Endothelial cell of umbilical vein (primary cell): ENCODE results near the gene RUBCN. TPM values are rescaled to one million over a fixed set of nuclear protein-coding genes. Genes with fewer than 3 reads are reported as not detected.

ENCODE experiments used
- BruUV-seq: library from RNA; stranded (reverse); fragments of 400-500 nt; replicated peaks from 2 replicates; lab custom pipeline; 2021; lab: Mats Ljungman, UMichigan
- CTCF ChIA-PET: fragments of 300-600, 350-600 bp; sonication (Branson Sonifier 250); formaldehyde crosslinking; loops from one replicate; lab custom pipeline; 2021; ENCODE audit warnings: antibody characterized with exemption, inconsistent platforms; lab: Charles Lee
- POLR2A ChIA-PET: fragments of 300-600, 350-600 bp; sonication (Branson Sonifier 250); formaldehyde crosslinking; loops from one replicate; lab custom pipeline; 2021; ENCODE audit warnings: antibody characterized with exemption, inconsistent platforms; lab: Charles Lee
- DNase-seq: peaks from one replicate; pipeline ENCODE4 v3.0.0-alpha.2; 2011; ENCODE audit warnings: low read depth, low spot score
- FAIRE-seq: peaks from 2 replicates; lab custom pipeline; 2011; peaks lifted over from hg19 to GRCh38; lab: Jason Lieb, UNC
- H2AFZ ChIP-seq: 2 replicates; pipeline ENCODE4 v1.6.0; 2012; ENCODE audit warnings: low read depth, low read length, control low read depth, inconsistent platforms
- H3K27ac ChIP-seq: 2 replicates; pipeline ENCODE4 v1.5.1; 2011; ENCODE audit warnings: low read depth, mild to moderate bottlenecking, control low read depth, low read length, moderate library complexity; ENCODE audit not compliant: insufficient read depth
- H3K27me3 ChIP-seq, 2 experiments: 2 replicates each; pipeline versions ENCODE4 v1.6.0 to v1.6.1; 2011; ENCODE audit warnings: low read length in 2 of 2, mixed read lengths in 1 of 2; ENCODE audit not compliant: control insufficient read depth in 2 of 2, insufficient read depth in 2 of 2
- H3K36me3 ChIP-seq, 2 experiments: 2 replicates in 1 of 2; 3 replicates in 1 of 2; pipeline ENCODE4 v1.5.1; 2011; ENCODE audit warnings: low read length in 2 of 2, mild to moderate bottlenecking in 1 of 2, moderate library complexity in 1 of 2; ENCODE audit not compliant: control insufficient read depth in 2 of 2, insufficient read depth in 2 of 2; ENCODE audit errors: extremely low read depth in 1 of 2
- H3K4me1 ChIP-seq: 3 replicates; pipeline ENCODE4 v1.5.1; 2011; ENCODE audit warnings: mild to moderate bottlenecking, low read length; ENCODE audit not compliant: control insufficient read depth, insufficient read depth; ENCODE audit errors: extremely low read depth
- H3K4me2 ChIP-seq: 2 replicates; pipeline ENCODE4 v1.6.1; 2011; ENCODE audit warnings: low read length, control low read depth, mixed read lengths; ENCODE audit not compliant: insufficient read depth
- H3K4me3 ChIP-seq, 3 experiments: fragments of 200-600 bp in 1 of 3; sonication (generic), shearing (Covaris generic) in 1 of 3; replicated peaks in 1 of 3; 2 replicates each; pipeline ENCODE4 v1.5.1; 2011 to 2016; ENCODE audit warnings: control low read depth in 3 of 3, low read length in 3 of 3, mild to moderate bottlenecking in 2 of 3, inconsistent platforms in 1 of 3, low read depth in 1 of 3, moderate library complexity in 1 of 3; ENCODE audit not compliant: insufficient read depth in 1 of 3
- H3K79me2 ChIP-seq: 2 replicates; pipeline ENCODE4 v1.6.0; 2012; ENCODE audit warnings: low read length, inconsistent platforms; ENCODE audit not compliant: control insufficient read depth, insufficient read depth
- H3K9ac ChIP-seq: replicated peaks from 2 replicates; pipeline ENCODE3; 2011; ENCODE audit warnings: low read length, control low read depth; ENCODE audit not compliant: insufficient read depth; ENCODE audit errors: extremely low read depth
- H3K9me1 ChIP-seq: replicated peaks from 3 replicates; pipeline ENCODE4 v1.6.0; 2011; ENCODE audit warnings: mild to moderate bottlenecking, low read length; ENCODE audit not compliant: control insufficient read depth, insufficient read depth; ENCODE audit errors: extremely low read depth
- H3K9me3 ChIP-seq: replicated peaks from 2 replicates; pipeline ENCODE4 v1.5.1; 2012; ENCODE audit warnings: low read length, inconsistent platforms; ENCODE audit not compliant: control insufficient read depth, insufficient read depth
- H4K20me1 ChIP-seq: replicated peaks from 2 replicates; pipeline ENCODE3; 2011; ENCODE audit warnings: mild to moderate bottlenecking, low read length; ENCODE audit not compliant: control insufficient read depth, insufficient read depth; ENCODE audit errors: extremely low read depth
- CTCF ChIP-seq, 2 donors: IDR thresholded peaks; 1 replicate in 1 of 2; 2 replicates in 1 of 2; pipeline ENCODE4 v1.5.1; 2011; ENCODE audit warnings: low read length in 2 of 2, mild to moderate bottlenecking in 2 of 2, moderate library complexity in 2 of 2, control low read depth in 1 of 2, inconsistent platforms in 1 of 2, low read depth in 1 of 2; ENCODE audit not compliant: insufficient read depth in 1 of 2; ENCODE audit errors: extremely low read depth in 1 of 2
- FOS ChIP-seq: IDR thresholded peaks from 2 replicates; pipeline ENCODE4 v1.6.1; 2011; ENCODE audit warnings: mild to moderate bottlenecking, low read length, moderate library complexity, borderline replicate concordance; ENCODE audit not compliant: insufficient read depth
- MAX ChIP-seq: IDR thresholded peaks from 2 replicates; pipeline ENCODE4 v1.6.1; 2011; ENCODE audit not compliant: insufficient read depth, insufficient read length
- MYC ChIP-seq: IDR thresholded peaks from one replicate; pipeline ENCODE4 v1.6.1; 2011; ENCODE audit warnings: mild to moderate bottlenecking, low read depth, low read length
- POLR2A ChIP-seq: IDR thresholded peaks from 2 replicates; pipeline ENCODE4 v1.6.1; 2012; ENCODE audit warnings: low read depth, mild to moderate bottlenecking, control low read depth, low read length
- POLR2AphosphoS5 ChIP-seq: IDR thresholded peaks from 2 replicates; pipeline ENCODE4 v1.6.1; 2012; ENCODE audit warnings: low read depth, mild to moderate bottlenecking, control low read depth, low read length, moderate library complexity; ENCODE audit not compliant: insufficient read depth
- dilution Hi-C: fragments of 300-500 bp; cut with MboI; formaldehyde crosslinking; loops from one replicate; pipeline ENCODE4 v1.15.0; 2019; ENCODE audit warnings: low sequenced_read_pairs; ENCODE audit not compliant: extremely low pct_ligation_motif_present
- intact Hi-C: fragments of 100-400 bp; cut with micrococcal nuclease; formaldehyde crosslinking; loops from one replicate; pipeline ENCODE4 v1.10.0; 2022
- polyA plus RNA-seq, 4 experiments: library from polyadenylated mRNA; depleted of rRNA in 3 of 4; stranded (reverse) in 3 of 4; unstranded in 1 of 4; fragments of >200 nt; gene quantifications; 2 replicates each; pipeline versions ENCODE4 v1.2.1 to v1.2.3, GENCODE V29; 2011 to 2012; ENCODE audit warnings: missing spikeins in 1 of 4
- total RNA-seq: library from RNA; stranded (reverse); gene quantifications from 2 replicates; pipeline ENCODE4 v1.2.3, GENCODE V29; 2021

The RUBCN gene
- total and polyA plus RNA-seq, 2 donors (not counting 3 experiments of a cell fraction or from before 2014, with no cell fraction given), result 15.0 to 25.8 TPM

- no peak for FAIRE-seq
- dilution Hi-C loops (no loop called here), intact Hi-C loops (no loop called here)
- H3K36me3 ChIP-seq, result no peaks in the 10 kb centered on the region
- H3K9me1 ChIP-seq, result no peaks in the 10 kb centered on the region
- H3K4me1 ChIP-seq, result peaks cover 7% of the 10 kb centered on the region
- no peak for DNase-seq
- H2AFZ ChIP-seq, result no peak overlapping the region
- H3K27ac ChIP-seq, result no peak overlapping the region
- TF ChIP-seq POLR2AphosphoS5 (no peak), CTCF (IDR thresholded peaks at IDR 0.05; ENCODE audit: extremely low read depth in 1 of 2, insufficient read depth in 1 of 2, low read depth in 1 of 2, low read length in 2 of 2) (no peak), MAX (no peak), FOS (no peak), POLR2A (no peak), MYC (no peak)
- H3K4me2 ChIP-seq, result no peak overlapping the region
- ChIA-PET CTCF (interaction anchor here (2.4 kb wide), 1 partner anchor 16 kb away, joined by 7 read pairs; no protein-coding TSS in a partner anchor), POLR2A (no interaction called here)
- BruUV-seq, result TSS peak; percentile 22
- peaks cover 15% of the 10 kb centered on the region for H3K79me2 ChIP-seq
- H3K9ac ChIP-seq, result no peak overlapping the region
- no peaks in the 10 kb centered on the region for H4K20me1 ChIP-seq
- H3K9me3 ChIP-seq, result no peaks in the 10 kb centered on the region
- H3K27me3 ChIP-seq, result no peaks in the 10 kb centered on the region
- H3K4me3 ChIP-seq, result no peak overlapping the region
Observed at GRCh38 chr3:197734667-197735318, 1.9 kb downstream of the RUBCN start.
